HepG2 (cell line): ENCODE data around the gene TRIM7. TPM values are rescaled to one million over a fixed set of nuclear protein-coding genes. Genes with fewer than 3 reads are reported as not detected.

Source experiments
- ATAC-seq: fragments of 200-7000 bp; cut with Tn5 transposase; 3 replicates; pipeline ENCODE4 v1.9.1; 2020; ENCODE audit warnings: mild to moderate bottlenecking, moderate library complexity
- BruUV-seq: library from RNA; stranded (reverse); fragments of 400-500 nt; replicated peaks from 2 replicates; lab custom pipeline; 2021; lab: Mats Ljungman, UMichigan
- CTCF ChIA-PET: fragments of 300-600 bp; formaldehyde crosslinking; extraction: SDS; loops from one replicate; lab custom pipeline; 2021; ENCODE audit warnings: low total read pairs, inconsistent platforms, low intra/inter-chr PET ratio; lab: Yijun Ruan, JAX
- POLR2A ChIA-PET: fragments of 350-600 bp; sonication (Branson Sonifier 250); formaldehyde crosslinking; loops from one replicate; lab custom pipeline; 2020; ENCODE audit warnings: antibody characterized with exemption, inconsistent platforms; lab: Yijun Ruan, JAX
- DNase-seq: peaks from one replicate; pipeline ENCODE4 v3.0.0-alpha.2; 2015; ENCODE audit warnings: low spot score
- FAIRE-seq: peaks from 3 replicates; lab custom pipeline; 2011; peaks lifted over from hg19 to GRCh38; lab: Jason Lieb, UNC
- H2AFZ ChIP-seq: one replicate; pipeline ENCODE4 v1.6.1; 2011; ENCODE audit warnings: low read length, inconsistent platforms
- H3K27ac ChIP-seq: fragments of 300-600 bp; 3 replicates; pipeline ENCODE4 v1.8.0; 2011; ENCODE audit warnings: mixed run types, mild to moderate bottlenecking, mixed read lengths, low read length, inconsistent platforms; ENCODE audit not compliant: insufficient read depth; ENCODE audit errors: extremely low read length
- H3K27me3 ChIP-seq, 2 experiments: fragments of 200-600 bp in 1 of 2; 2 replicates in 1 of 2; 3 replicates in 1 of 2; pipeline versions ENCODE4 v1.6.0 to v1.8.0; 2011; ENCODE audit warnings: low read length in 2 of 2, mild to moderate bottlenecking in 2 of 2, moderate library complexity in 2 of 2, inconsistent platforms in 1 of 2; ENCODE audit not compliant: insufficient read depth in 2 of 2, control insufficient read depth in 1 of 2
- H3K36me3 ChIP-seq, 2 experiments: fragments of 200-600 bp in 1 of 2; replicated peaks in 1 of 2; 2 replicates in 1 of 2; 3 replicates in 1 of 2; pipeline versions ENCODE4 v1.5.1 to v1.8.0; 2011; ENCODE audit warnings: low read length in 2 of 2, inconsistent platforms in 1 of 2; ENCODE audit not compliant: insufficient read depth in 2 of 2, control insufficient read depth in 1 of 2
- H3K4me1 ChIP-seq: 2 replicates; pipeline ENCODE4 v1.5.1; 2012; ENCODE audit warnings: low read length, inconsistent platforms; ENCODE audit not compliant: insufficient read depth
- H3K4me2 ChIP-seq: 2 replicates; pipeline ENCODE4 v1.6.0; 2011; ENCODE audit warnings: low read depth, low read length, inconsistent platforms
- H3K4me3 ChIP-seq, 3 experiments: fragments of 200-600 bp in 1 of 3; sonication (generic), shearing (Covaris generic) in 1 of 3; replicated peaks in 1 of 3; 2 replicates each; pipeline ENCODE4 v1.5.1; 2011 to 2016; ENCODE audit warnings: low read length in 3 of 3, inconsistent platforms in 2 of 3, low read depth in 2 of 3, mild to moderate bottlenecking in 2 of 3, control low read depth in 1 of 3, mixed read lengths in 1 of 3; ENCODE audit not compliant: insufficient read depth in 1 of 3
- H3K79me2 ChIP-seq: one replicate; pipeline ENCODE4 v1.6.1; 2011; ENCODE audit warnings: low read length, inconsistent platforms; ENCODE audit not compliant: insufficient read depth
- H3K9ac ChIP-seq: 2 replicates; pipeline ENCODE4 v1.6.0; 2011; ENCODE audit warnings: mild to moderate bottlenecking, low read depth, low read length, inconsistent platforms; ENCODE audit not compliant: insufficient read depth
- H3K9me3 ChIP-seq: 2 replicates; pipeline ENCODE4 v1.5.1; 2012; ENCODE audit warnings: mild to moderate bottlenecking, low read length
- H4K20me1 ChIP-seq: 2 replicates; pipeline ENCODE4 v1.6.0; 2011; ENCODE audit warnings: inconsistent platforms, mild to moderate bottlenecking, low read length, moderate library complexity; ENCODE audit not compliant: insufficient read depth
- ASH2L ChIP-seq: fragments of 300-600, 200-600 bp; sonication (generic); IDR thresholded peaks from 2 replicates; pipeline ENCODE4 v1.7.0; 2017; ENCODE audit warnings: low read depth, mild to moderate bottlenecking, moderate library complexity, mixed read lengths, low read length; ENCODE audit not compliant: insufficient read length
- BRCA1 ChIP-seq: sonication (generic); formaldehyde crosslinking; IDR thresholded peaks from 2 replicates; pipeline ENCODE4 v1.4.0; 2020; ENCODE audit warnings: missing genetic modification reagents
- CAMTA2 ChIP-seq: sonication (generic); formaldehyde crosslinking; IDR thresholded peaks from 2 replicates; pipeline ENCODE4 v1.4.0; 2020; ENCODE audit warnings: mild to moderate bottlenecking, missing genetic modification reagents, borderline replicate concordance
- FOXK2 ChIP-seq: fragments of 450-650 bp; IDR thresholded peaks from 2 replicates; pipeline ENCODE4 v1.6.1; 2016
- GMEB2 ChIP-seq: IDR thresholded peaks from 2 replicates; pipeline ENCODE4 v1.6.1; 2016; ENCODE audit warnings: missing biosample characterization, missing genetic modification reagents, low read depth
- MTERF4 ChIP-seq: sonication (generic); formaldehyde crosslinking; IDR thresholded peaks from 2 replicates; pipeline ENCODE4 v1.8.0; 2023; ENCODE audit warnings: mild to moderate bottlenecking, missing genetic modification reagents
- SALL1 ChIP-seq: sonication (generic); formaldehyde crosslinking; IDR thresholded peaks from 2 replicates; pipeline ENCODE4 v1.8.0; 2022; ENCODE audit warnings: mild to moderate bottlenecking, missing genetic modification reagents
- SMARCC2 ChIP-seq: fragments of 450-650 bp; IDR thresholded peaks from 2 replicates; pipeline ENCODE4 v1.6.1; 2017; ENCODE audit warnings: antibody characterized with exemption, mild to moderate bottlenecking
- SOX13 ChIP-seq, 3 experiments: fragments of 450-650 bp in 1 of 3; sonication (generic) in 1 of 3; formaldehyde crosslinking in 1 of 3; IDR thresholded peaks in 2 of 3; conservative IDR thresholded peaks in 1 of 3; 2 replicates each; pipeline versions ENCODE4 v1.5.0 to v1.6.1; 2016 to 2020; ENCODE audit warnings: antibody characterized with exemption in 1 of 3, mild to moderate bottlenecking in 1 of 3, missing compliant biosample characterization in 1 of 3, missing genetic modification reagents in 1 of 3, moderate library complexity in 1 of 3
- ZNF414 ChIP-seq: sonication (generic); formaldehyde crosslinking; IDR thresholded peaks from 2 replicates; pipeline ENCODE4 v1.5.0; 2020; ENCODE audit warnings: missing genetic modification reagents
- ZNF589 ChIP-seq: sonication (generic); formaldehyde crosslinking; conservative IDR thresholded peaks from 2 replicates; pipeline ENCODE4 v1.8.0; 2022; ENCODE audit warnings: mild to moderate bottlenecking, moderate library complexity, missing genetic modification reagents
- ZSCAN12 ChIP-seq: sonication (generic); formaldehyde crosslinking; IDR thresholded peaks from 2 replicates; pipeline ENCODE4 v1.9.0; 2021; ENCODE audit warnings: mild to moderate bottlenecking, missing genetic modification reagents
- WGBS: methylation state at CpG from one replicate; pipeline ENCODE4 v1.1.6; 2017; ENCODE audit warnings: low lambda C conversion rate; 5-methylcytosine and 5-hydroxymethylcytosine counted together
- in situ Hi-C: cut with HindIII; loops from 2 replicates; pipeline ENCODE4 v1.10.0; 2017; ENCODE audit warnings: low pct_unique_long_range_greater_than_20kb; ENCODE audit not compliant: extremely low pct_ligation_motif_present
- intact Hi-C: fragments of 100-400 bp; cut with micrococcal nuclease; formaldehyde crosslinking; loops from one replicate; pipeline ENCODE4 v1.10.0; 2022; ENCODE audit not compliant: unreplicated experiment
- polyA plus RNA-seq, 8 experiments: library from polyadenylated mRNA; depleted of rRNA in 3 of 8; stranded (reverse) in 7 of 8; unstranded in 1 of 8; fragments of >200 nt; fragmentation: Illumina TruSeq in 4 of 8; extraction: Trizol in 4 of 8; gene quantifications; 2 replicates each; pipeline versions ENCODE4 v1.2.1 to v1.2.3, GENCODE V29; 2011 to 2016; ENCODE audit warnings: low read depth in 4 of 8, missing spikeins in 1 of 8, mixed read lengths in 1 of 8; ENCODE audit not compliant: insufficient read depth in 1 of 8
- total RNA-seq, 5 experiments: library from RNA; depleted of rRNA; stranded (reverse); fragments of >200 nt; fragmentation: Illumina TruSeq; extraction: Trizol; gene quantifications; 2 replicates each; pipeline ENCODE4 v1.2.3, GENCODE V29; 2016; ENCODE audit warnings: low read depth in 1 of 5
- TF ChIP-seq, protein P1 (sequence below), 2 experiments: sonication (generic) in 1 of 2; formaldehyde crosslinking in 1 of 2; IDR thresholded peaks; 2 replicates each; pipeline versions ENCODE4 v1.4.0 to v1.6.1; 2016 to 2020; ENCODE audit warnings: borderline replicate concordance in 1 of 2, low read depth in 1 of 2, mild to moderate bottlenecking in 1 of 2, missing genetic modification reagents in 1 of 2

Gene TRIM7
- total and polyA plus RNA-seq, 2 of the 13 experiments (the other 11 are each of a cell fraction or from before 2014, with no cell fraction given) = 0.13 TPM; not detected in 1

- Histone ChIP-seq H4K20me1 (peaks cover 45% of the 10 kb centered on the region), H3K79me2 (peaks cover 64% of the 10 kb centered on the region), H3K4me3 (peak within 1 kb of the TSS; percentile 91 to 94 (median 92)), H3K9me3 (no peaks in the 10 kb centered on the region), H3K36me3 (peaks cover 10 to 34% of the 10 kb centered on the region in 2 experiments), H3K9ac (peak within 1 kb of the TSS; percentile 96), H3K27ac (peak within 1 kb of the TSS; percentile 98), H3K4me2 (peak within 1 kb of the TSS; percentile 93), H3K4me1 (peaks cover 39% of the 10 kb centered on the region), H2AFZ (peak within 1 kb of the TSS; percentile 98), H3K27me3 (no peaks in the 10 kb centered on the region; a peak in 1 of 5 replicates)
- no TSS peak for BruUV-seq
- intact Hi-C loops = loop anchor here (1.0 kb wide), 1 partner anchor 21 kb away; no protein-coding TSS in a partner anchor
- FAIRE-seq = peak; percentile 56
- DNase-seq = peak; percentile 87
- in situ Hi-C loops = no loop called here
- ChIA-PET POLR2A (interaction anchor here (0.7 to 8.4 kb wide), 12 partner anchors 10 to 1620 kb away, joined by 3 to 102 read pairs (median 13); partner anchors contain the start of genes HNRNPH1, TRIM41 and TRIM52), CTCF (no interaction called here)
- peak; percentile 51 for ATAC-seq
- under 1% methylated on average over 22 of the region's 50 CpGs for WGBS
- TF ChIP-seq GMEB2 = no peak
- peak; percentile 61; the same call in 1 of the 2 replicates for TF ChIP-seq FOXK2
- no peak for TF ChIP-seq SMARCC2
- peak; percentile 87 for TF ChIP-seq ASH2L
- TF ChIP-seq BRCA1 (CRISPR knock-in tag) = no peak
- peak; percentile 77 for TF ChIP-seq SALL1 (CRISPR knock-in tag)
- peak; percentile 82; the same call in 1 of the 2 replicates for TF ChIP-seq CAMTA2 (CRISPR knock-in tag)
- TF ChIP-seq, protein P1, sequence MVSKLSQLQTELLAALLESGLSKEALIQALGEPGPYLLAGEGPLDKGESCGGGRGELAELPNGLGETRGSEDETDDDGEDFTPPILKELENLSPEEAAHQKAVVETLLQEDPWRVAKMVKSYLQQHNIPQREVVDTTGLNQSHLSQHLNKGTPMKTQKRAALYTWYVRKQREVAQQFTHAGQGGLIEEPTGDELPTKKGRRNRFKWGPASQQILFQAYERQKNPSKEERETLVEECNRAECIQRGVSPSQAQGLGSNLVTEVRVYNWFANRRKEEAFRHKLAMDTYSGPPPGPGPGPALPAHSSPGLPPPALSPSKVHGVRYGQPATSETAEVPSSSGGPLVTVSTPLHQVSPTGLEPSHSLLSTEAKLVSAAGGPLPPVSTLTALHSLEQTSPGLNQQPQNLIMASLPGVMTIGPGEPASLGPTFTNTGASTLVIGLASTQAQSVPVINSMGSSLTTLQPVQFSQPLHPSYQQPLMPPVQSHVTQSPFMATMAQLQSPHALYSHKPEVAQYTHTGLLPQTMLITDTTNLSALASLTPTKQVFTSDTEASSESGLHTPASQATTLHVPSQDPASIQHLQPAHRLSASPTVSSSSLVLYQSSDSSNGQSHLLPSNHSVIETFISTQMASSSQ (IDR thresholded peaks at IDR 0.05; ENCODE audit: low read depth) = no peak
- TF ChIP-seq, protein P1 (CRISPR knock-in tag; IDR thresholded peaks at IDR 0.05; ENCODE audit: borderline replicate concordance) = 0 out of 2 replicates have a peak, but pooled peaks have one; percentile 16
- TF ChIP-seq ZNF589 (CRISPR knock-in tag) = 0 out of 2 replicates have a peak, but pooled peaks have one; percentile 72
- TF ChIP-seq ZSCAN12 (CRISPR knock-in tag) = 0 out of 2 replicates have a peak, but pooled peaks have one; percentile 6
- 0 out of 2 replicates have a peak, but pooled peaks have one; percentile 16 for TF ChIP-seq SOX13 (IDR thresholded peaks at IDR 0.05)
- TF ChIP-seq SOX13 (CRISPR knock-in tag; conservative IDR thresholded peaks at IDR 0.05 in 1 of 2, IDR thresholded peaks at IDR 0.05 in 1 of 2) = no peak
- 0 out of 2 replicates have a peak, but pooled peaks have one; percentile 73 for TF ChIP-seq MTERF4 (CRISPR knock-in tag)
- no peak for TF ChIP-seq ZNF414 (CRISPR knock-in tag)
These were observed 38.8 kb upstream of the TRIM7 start, which contains the start of gene RACK1 for GRCh38 chr5:181243564-181244343. Gene RACK1, minus strand, starts transcription at chr5:181243906. Its CDS starts 106 bp downstream, at chr5:181243800.
